CD14-positive monocyte (primary cell): ENCODE results near the gene TBC1D4. TPM values are rescaled to one million over a fixed set of nuclear protein-coding genes. Genes with fewer than 3 reads are reported as not detected.
A peak's percentile ranks its signal among the peaks of the same experiment; 100 is the strongest.

Experiments
- DNase-seq, 3 donors: peaks; one replicate each; pipeline ENCODE4 v3.0.0-alpha.2; 2011 to 2022
- H2AFZ ChIP-seq: 2 replicates; pipeline ENCODE4 v1.6.0; 2012; ENCODE audit warnings: mild to moderate bottlenecking, low read depth, low read length, inconsistent platforms; ENCODE audit not compliant: insufficient read depth, poor library complexity, severe bottlenecking
- H3K27ac ChIP-seq, 2 donors: 1 replicate in 1 of 2; 2 replicates in 1 of 2; pipeline ENCODE4 v1.5.1; 2012 to 2013; ENCODE audit warnings: low read length in 2 of 2, control low read depth in 1 of 2, inconsistent platforms in 1 of 2, low read depth in 1 of 2, mild to moderate bottlenecking in 1 of 2
- H3K27me3 ChIP-seq, 2 donors: one replicate each; pipeline versions ENCODE4 v1.6.0 to v1.6.1; 2011 to 2013; ENCODE audit warnings: low read length in 2 of 2; ENCODE audit not compliant: control insufficient read depth in 2 of 2, insufficient read depth in 2 of 2
- H3K36me3 ChIP-seq, 2 donors: replicated peaks in 1 of 2; 1 replicate in 1 of 2; 2 replicates in 1 of 2; pipeline versions ENCODE4 v1.5.1 to v1.6.1; 2012 to 2013; ENCODE audit warnings: low read length in 2 of 2, control low read depth in 1 of 2, inconsistent platforms in 1 of 2, mild to moderate bottlenecking in 1 of 2; ENCODE audit not compliant: insufficient read depth in 2 of 2, control insufficient read depth in 1 of 2
- H3K4me1 ChIP-seq, 2 donors: 1 replicate in 1 of 2; 2 replicates in 1 of 2; pipeline versions ENCODE4 v1.5.1 to v1.6.1; 2012 to 2013; ENCODE audit warnings: low read length in 2 of 2, control low read depth in 1 of 2, inconsistent platforms in 1 of 2, mild to moderate bottlenecking in 1 of 2, moderate library complexity in 1 of 2; ENCODE audit not compliant: insufficient read depth in 2 of 2, control insufficient read depth in 1 of 2
- H3K4me2 ChIP-seq: replicated peaks from 2 replicates; pipeline ENCODE3; 2012; ENCODE audit warnings: low read length, moderate library complexity, mild to moderate bottlenecking; ENCODE audit not compliant: poor library complexity, severe bottlenecking; ENCODE audit errors: extremely low read depth
- H3K4me3 ChIP-seq, 3 experiments: fragments of 200-600 bp in 1 of 3; sonication (generic) in 1 of 3; replicated peaks in 1 of 3; 1 replicate in 2 of 3; 2 replicates in 1 of 3; pipeline ENCODE4 v1.5.1; 2011 to 2013; ENCODE audit warnings: low read length in 3 of 3, mild to moderate bottlenecking in 3 of 3, control low read depth in 2 of 3, low read depth in 2 of 3, inconsistent platforms in 1 of 3, moderate library complexity in 1 of 3
- H3K79me2 ChIP-seq: 2 replicates; pipeline ENCODE4 v1.6.0; 2012; ENCODE audit warnings: mild to moderate bottlenecking, control low read depth, inconsistent platforms, low read length, moderate library complexity; ENCODE audit not compliant: insufficient read depth
- H3K9ac ChIP-seq: 2 replicates; pipeline ENCODE4 v1.6.0; 2017; ENCODE audit warnings: low read length, mild to moderate bottlenecking; ENCODE audit not compliant: insufficient read depth, poor library complexity, severe bottlenecking
- H3K9me3 ChIP-seq, 2 donors: replicated peaks in 1 of 2; 1 replicate in 1 of 2; 2 replicates in 1 of 2; pipeline versions ENCODE4 v1.5.1 to v1.6.1; 2012 to 2013; ENCODE audit warnings: low read length in 2 of 2, control low read depth in 1 of 2; ENCODE audit not compliant: control insufficient read depth in 1 of 2, insufficient read depth in 1 of 2
- H4K20me1 ChIP-seq: 2 replicates; pipeline ENCODE4 v1.6.0; 2012; ENCODE audit warnings: mild to moderate bottlenecking, low read length, control low read depth, moderate library complexity; ENCODE audit not compliant: insufficient read depth
- H3K27ac Mint-ChIP-seq, 7 donors: one replicate each; pipeline ENCODE4 v1.8.0; 2020; ENCODE audit warnings: mild to moderate bottlenecking in 7 of 7, mixed read lengths in 7 of 7, moderate library complexity in 6 of 7, inconsistent platforms in 2 of 7
- H3K27me3 Mint-ChIP-seq, 3 donors: one replicate each; pipeline ENCODE4 v1.8.0; 2021 to 2022; ENCODE audit warnings: low read depth in 3 of 3, mild to moderate bottlenecking in 3 of 3, mixed read lengths in 3 of 3, moderate library complexity in 3 of 3, inconsistent platforms in 1 of 3
- H3K36me3 Mint-ChIP-seq, 2 donors: one replicate each; pipeline ENCODE4 v1.8.0; 2020; ENCODE audit warnings: mixed read lengths in 2 of 2, inconsistent platforms in 1 of 2, mild to moderate bottlenecking in 1 of 2
- H3K4me1 Mint-ChIP-seq: one replicate; pipeline ENCODE4 v1.8.0; 2020; ENCODE audit warnings: mild to moderate bottlenecking, mixed read lengths
- H3K4me3 Mint-ChIP-seq, 2 donors: one replicate each; pipeline ENCODE4 v1.8.0; 2020; ENCODE audit warnings: mild to moderate bottlenecking in 2 of 2, mixed read lengths in 2 of 2, moderate library complexity in 1 of 2
- H3K9me3 Mint-ChIP-seq, 7 donors: one replicate each; pipeline ENCODE4 v1.8.0; 2020 to 2022; ENCODE audit warnings: mixed read lengths in 7 of 7, mild to moderate bottlenecking in 6 of 7, moderate library complexity in 6 of 7, inconsistent platforms in 2 of 7
- CTCF ChIP-seq: fragments of 200-600 bp; IDR thresholded peaks from one replicate; pipeline ENCODE4 v1.8.0; 2022; ENCODE audit warnings: antibody characterized with exemption, mild to moderate bottlenecking
- WGBS: methylation state at CpG from one replicate; pipeline ENCODE4 v1.1.5; 2013; ENCODE audit warnings: missing lambda C conversion rate; ENCODE audit not compliant: insufficient coverage; 5-methylcytosine and 5-hydroxymethylcytosine counted together
- intact Hi-C, 2 donors: fragments of 100-400 bp; cut with micrococcal nuclease; formaldehyde crosslinking; loops; one replicate each; pipeline versions ENCODE4 v1.15.0 to v1.15.1; 2023
- polyA plus RNA-seq, 3 donors: library from polyadenylated mRNA; depleted of rRNA in 1 of 3; unstranded in 2 of 3; stranded (reverse) in 1 of 3; fragments of 300-500 nt in 2 of 3; fragments of >200 nt in 1 of 3; fragmentation: Illumina TruSeq in 2 of 3; gene quantifications; 1 replicate in 2 of 3; 2 replicates in 1 of 3; pipeline ENCODE4 v1.2.3, GENCODE V29; 2012 to 2021

The TBC1D4 gene
- polyA plus RNA-seq, 3 donors = 2.0 to 6.7 (median 2.5) TPM

GRCh38 chr13:75478659-75479058 is 3.3 kb downstream of the TBC1D4 start:
- Histone ChIP-seq H3K4me1 (peaks cover 20 to 34% of the 10 kb centered on the region in 2 donors), H4K20me1 (peaks cover 21% of the 10 kb centered on the region), H3K9me3 (no peaks in the 10 kb centered on the region), H3K27ac (no peak overlapping the region), H3K4me3 (no peak overlapping the region), H3K36me3 (no peaks in the 10 kb centered on the region), H3K27me3 (peaks cover 20 to 28% of the 10 kb centered on the region in 2 donors), H3K4me2 (no peak overlapping the region), H3K9ac (no peak overlapping the region), H2AFZ (no peak overlapping the region), H3K79me2 (no peaks in the 10 kb centered on the region)
- TF ChIP-seq CTCF = no peak
- DNase-seq = no peak
- Mint-ChIP-seq H3K4me3 (peak overlapping the region in 1 of 2 donors; percentile 2), H3K27me3 (peaks cover 30 to 49% (median 31%) of the 10 kb centered on the region in 3 donors), H3K27ac (no peak overlapping the region), H3K9me3 (peaks cover 0 to 10% (median 3%) of the 10 kb centered on the region in 7 donors), H3K36me3 (peaks cover 3% of the 10 kb centered on the region in 2 donors), H3K4me1 (peaks cover 27% of the 10 kb centered on the region)
- WGBS = 92% methylated on average over 2 of the region's 4 CpGs
- intact Hi-C loops = no loop called here

GRCh38 chr13:75474956-75475355 is 7.0 kb downstream of the TBC1D4 start:
- Histone ChIP-seq H3K36me3 (no peaks in the 10 kb centered on the region), H3K79me2 (no peaks in the 10 kb centered on the region), H3K4me3 (no peak overlapping the region), H2AFZ (no peak overlapping the region), H3K4me1 (peaks cover 7 to 10% of the 10 kb centered on the region in 2 donors), H3K27me3 (peaks cover 15 to 16% of the 10 kb centered on the region in 2 donors), H4K20me1 (peaks cover 12% of the 10 kb centered on the region), H3K9ac (no peak overlapping the region), H3K27ac (no peak overlapping the region), H3K9me3 (no peaks in the 10 kb centered on the region), H3K4me2 (no peak overlapping the region)
- TF ChIP-seq CTCF = no peak
- Mint-ChIP-seq H3K27ac (no peak overlapping the region), H3K9me3 (peaks cover 0 to 10% (median 0%) of the 10 kb centered on the region in 7 donors), H3K4me3 (no peak overlapping the region), H3K36me3 (no peaks in the 10 kb centered on the region), H3K4me1 (peaks cover 9% of the 10 kb centered on the region), H3K27me3 (peaks cover 16 to 28% (median 21%) of the 10 kb centered on the region in 3 donors)
- no peak for DNase-seq
- no CpG with 5 or more reads among the region's 2 CpGs for WGBS
- intact Hi-C loops = no loop called here
